Measurements from ENCODE around the gene COG1.

DNA sequence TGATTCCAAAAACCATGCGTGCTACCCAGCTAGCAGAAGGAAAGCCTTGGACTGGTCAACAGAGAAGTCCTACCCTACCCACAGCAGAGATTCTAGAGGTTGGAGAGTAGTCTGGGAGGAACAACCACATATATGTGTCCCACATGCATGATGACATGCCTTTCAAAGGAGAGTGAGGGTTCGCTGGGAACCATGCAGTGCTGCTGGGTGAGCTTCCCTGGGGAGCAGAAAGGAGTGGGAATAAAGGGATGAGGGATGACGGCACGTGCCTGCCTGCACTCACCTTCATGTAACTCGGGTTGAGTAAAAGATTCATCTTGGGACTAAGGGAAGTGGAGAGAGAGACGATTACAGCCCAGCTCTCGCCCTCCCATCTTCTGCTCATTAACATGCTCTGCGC lies 59.0 kb downstream of the COG1 start:
- TF ChIP-seq, protein P1, sequence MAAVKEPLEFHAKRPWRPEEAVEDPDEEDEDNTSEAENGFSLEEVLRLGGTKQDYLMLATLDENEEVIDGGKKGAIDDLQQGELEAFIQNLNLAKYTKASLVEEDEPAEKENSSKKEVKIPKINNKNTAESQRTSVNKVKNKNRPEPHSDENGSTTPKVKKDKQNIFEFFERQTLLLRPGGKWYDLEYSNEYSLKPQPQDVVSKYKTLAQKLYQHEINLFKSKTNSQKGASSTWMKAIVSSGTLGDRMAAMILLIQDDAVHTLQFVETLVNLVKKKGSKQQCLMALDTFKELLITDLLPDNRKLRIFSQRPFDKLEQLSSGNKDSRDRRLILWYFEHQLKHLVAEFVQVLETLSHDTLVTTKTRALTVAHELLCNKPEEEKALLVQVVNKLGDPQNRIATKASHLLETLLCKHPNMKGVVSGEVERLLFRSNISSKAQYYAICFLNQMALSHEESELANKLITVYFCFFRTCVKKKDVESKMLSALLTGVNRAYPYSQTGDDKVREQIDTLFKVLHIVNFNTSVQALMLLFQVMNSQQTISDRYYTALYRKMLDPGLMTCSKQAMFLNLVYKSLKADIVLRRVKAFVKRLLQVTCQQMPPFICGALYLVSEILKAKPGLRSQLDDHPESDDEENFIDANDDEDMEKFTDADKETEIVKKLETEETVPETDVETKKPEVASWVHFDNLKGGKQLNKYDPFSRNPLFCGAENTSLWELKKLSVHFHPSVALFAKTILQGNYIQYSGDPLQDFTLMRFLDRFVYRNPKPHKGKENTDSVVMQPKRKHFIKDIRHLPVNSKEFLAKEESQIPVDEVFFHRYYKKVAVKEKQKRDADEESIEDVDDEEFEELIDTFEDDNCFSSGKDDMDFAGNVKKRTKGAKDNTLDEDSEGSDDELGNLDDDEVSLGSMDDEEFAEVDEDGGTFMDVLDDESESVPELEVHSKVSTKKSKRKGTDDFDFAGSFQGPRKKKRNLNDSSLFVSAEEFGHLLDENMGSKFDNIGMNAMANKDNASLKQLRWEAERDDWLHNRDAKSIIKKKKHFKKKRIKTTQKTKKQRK (IDR thresholded peaks at IDR 0.05; ENCODE audit: borderline replicate concordance, low read depth, low read length): no peak
- no peak for TF ChIP-seq BACH1 (tag; IDR thresholded peaks at IDR 0.05)
- no peak for TF ChIP-seq KAT2B (IDR thresholded peaks at IDR 0.05; ENCODE audit: low read depth, low read length)
- TF ChIP-seq HNRNPK (IDR thresholded peaks at IDR 0.05; ENCODE audit: low read depth, low read length, poor library complexity, severe bottlenecking): no peak
- no peak for TF ChIP-seq CHD1 (IDR thresholded peaks at IDR 0.05; ENCODE audit: low read length)
- no peak for TF ChIP-seq MYC (IDR thresholded peaks at IDR 0.05; ENCODE audit: low read depth, low read length)
- no peak for TF ChIP-seq MYC (CRISPR knock-in tag; IDR thresholded peaks at IDR 0.05; ENCODE audit: borderline replicate concordance, low read depth)
- TF ChIP-seq, protein P2, sequence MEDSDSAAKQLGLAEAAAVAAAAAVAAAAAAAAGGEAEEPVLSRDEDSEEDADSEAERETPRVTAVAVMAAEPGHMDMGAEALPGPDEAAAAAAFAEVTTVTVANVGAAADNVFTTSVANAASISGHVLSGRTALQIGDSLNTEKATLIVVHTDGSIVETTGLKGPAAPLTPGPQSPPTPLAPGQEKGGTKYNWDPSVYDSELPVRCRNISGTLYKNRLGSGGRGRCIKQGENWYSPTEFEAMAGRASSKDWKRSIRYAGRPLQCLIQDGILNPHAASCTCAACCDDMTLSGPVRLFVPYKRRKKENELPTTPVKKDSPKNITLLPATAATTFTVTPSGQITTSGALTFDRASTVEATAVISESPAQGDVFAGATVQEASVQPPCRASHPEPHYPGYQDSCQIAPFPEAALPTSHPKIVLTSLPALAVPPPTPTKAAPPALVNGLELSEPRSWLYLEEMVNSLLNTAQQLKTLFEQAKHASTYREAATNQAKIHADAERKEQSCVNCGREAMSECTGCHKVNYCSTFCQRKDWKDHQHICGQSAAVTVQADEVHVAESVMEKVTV (CRISPR knock-in tag; IDR thresholded peaks at IDR 0.05): no peak
- no peak for TF ChIP-seq ZNF384 (IDR thresholded peaks at IDR 0.05; ENCODE audit: low read depth, low read length)
- TF ChIP-seq ADNP (tag; IDR thresholded peaks at IDR 0.05): no peak
- no peak for TF ChIP-seq NFYB (IDR thresholded peaks at IDR 0.05; ENCODE audit: extremely low read depth, insufficient read length)
- TF ChIP-seq, protein P3, sequence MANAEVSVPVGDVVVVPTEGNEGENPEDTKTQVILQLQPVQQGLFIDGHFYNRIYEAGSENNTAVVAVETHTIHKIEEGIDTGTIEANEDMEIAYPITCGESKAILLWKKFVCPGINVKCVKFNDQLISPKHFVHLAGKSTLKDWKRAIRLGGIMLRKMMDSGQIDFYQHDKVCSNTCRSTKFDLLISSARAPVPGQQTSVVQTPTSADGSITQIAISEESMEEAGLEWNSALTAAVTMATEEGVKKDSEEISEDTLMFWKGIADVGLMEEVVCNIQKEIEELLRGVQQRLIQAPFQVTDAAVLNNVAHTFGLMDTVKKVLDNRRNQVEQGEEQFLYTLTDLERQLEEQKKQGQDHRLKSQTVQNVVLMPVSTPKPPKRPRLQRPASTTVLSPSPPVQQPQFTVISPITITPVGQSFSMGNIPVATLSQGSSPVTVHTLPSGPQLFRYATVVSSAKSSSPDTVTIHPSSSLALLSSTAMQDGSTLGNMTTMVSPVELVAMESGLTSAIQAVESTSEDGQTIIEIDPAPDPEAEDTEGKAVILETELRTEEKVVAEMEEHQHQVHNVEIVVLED (CRISPR knock-in tag; IDR thresholded peaks at IDR 0.05): no peak
- no peak for TF ChIP-seq ZNF274 (IDR thresholded peaks at IDR 0.05; ENCODE audit: borderline replicate concordance, low read depth, low read length)

All from K562 (cell line).